RWPE2 (cell line): ENCODE data around the gene PTPRM.

Source experiments
- ATAC-seq: fragments of 200-7000 bp; cut with Tn5 transposase; 3 replicates; pipeline ENCODE4 v1.9.1; 2021; ENCODE audit warnings: low read depth
- DNase-seq: peaks from one replicate; pipeline ENCODE4 v3.0.0-alpha.2; 2020; ENCODE audit warnings: low spot score
- H3K27ac ChIP-seq: fragments of 450-650 bp; 2 replicates; pipeline ENCODE4 v1.5.1; 2017; ENCODE audit warnings: mild to moderate bottlenecking; ENCODE audit not compliant: poor library complexity, severe bottlenecking
- H3K27me3 ChIP-seq: fragments of 250-450 bp; sonication (Bioruptor Pico); 2 replicates; pipeline ENCODE4 v1.5.1; 2021; ENCODE audit warnings: mild to moderate bottlenecking, moderate library complexity; ENCODE audit not compliant: insufficient read depth, poor library complexity, severe bottlenecking
- H3K36me3 ChIP-seq: fragments of 250-450 bp; sonication (Bioruptor Pico); 2 replicates; pipeline ENCODE4 v1.5.1; 2020; ENCODE audit warnings: low read depth, mild to moderate bottlenecking, moderate library complexity
- H3K4me1 ChIP-seq: fragments of 250-450 bp; sonication (Bioruptor Pico); 2 replicates; pipeline ENCODE4 v1.5.1; 2021; ENCODE audit warnings: mild to moderate bottlenecking, moderate library complexity; ENCODE audit not compliant: insufficient read depth, poor library complexity, severe bottlenecking
- H3K4me3 ChIP-seq: fragments of 250-450 bp; sonication (Bioruptor Pico); 2 replicates; pipeline ENCODE4 v1.5.1; 2021; ENCODE audit warnings: mild to moderate bottlenecking, moderate library complexity; ENCODE audit not compliant: severe bottlenecking
- H3K9me3 ChIP-seq: fragments of 250-450 bp; sonication (Bioruptor Pico); 2 replicates; pipeline ENCODE4 v1.5.1; 2021; ENCODE audit warnings: mild to moderate bottlenecking, moderate library complexity; ENCODE audit not compliant: severe bottlenecking
- TF ChIP-seq, protein P1 (sequence below): fragments of 450-650 bp; IDR thresholded peaks from one replicate; pipeline ENCODE4 v1.5.1; 2017; ENCODE audit warnings: mild to moderate bottlenecking, moderate library complexity; ENCODE audit not compliant: poor library complexity, severe bottlenecking

Gene PTPRM

DNA sequence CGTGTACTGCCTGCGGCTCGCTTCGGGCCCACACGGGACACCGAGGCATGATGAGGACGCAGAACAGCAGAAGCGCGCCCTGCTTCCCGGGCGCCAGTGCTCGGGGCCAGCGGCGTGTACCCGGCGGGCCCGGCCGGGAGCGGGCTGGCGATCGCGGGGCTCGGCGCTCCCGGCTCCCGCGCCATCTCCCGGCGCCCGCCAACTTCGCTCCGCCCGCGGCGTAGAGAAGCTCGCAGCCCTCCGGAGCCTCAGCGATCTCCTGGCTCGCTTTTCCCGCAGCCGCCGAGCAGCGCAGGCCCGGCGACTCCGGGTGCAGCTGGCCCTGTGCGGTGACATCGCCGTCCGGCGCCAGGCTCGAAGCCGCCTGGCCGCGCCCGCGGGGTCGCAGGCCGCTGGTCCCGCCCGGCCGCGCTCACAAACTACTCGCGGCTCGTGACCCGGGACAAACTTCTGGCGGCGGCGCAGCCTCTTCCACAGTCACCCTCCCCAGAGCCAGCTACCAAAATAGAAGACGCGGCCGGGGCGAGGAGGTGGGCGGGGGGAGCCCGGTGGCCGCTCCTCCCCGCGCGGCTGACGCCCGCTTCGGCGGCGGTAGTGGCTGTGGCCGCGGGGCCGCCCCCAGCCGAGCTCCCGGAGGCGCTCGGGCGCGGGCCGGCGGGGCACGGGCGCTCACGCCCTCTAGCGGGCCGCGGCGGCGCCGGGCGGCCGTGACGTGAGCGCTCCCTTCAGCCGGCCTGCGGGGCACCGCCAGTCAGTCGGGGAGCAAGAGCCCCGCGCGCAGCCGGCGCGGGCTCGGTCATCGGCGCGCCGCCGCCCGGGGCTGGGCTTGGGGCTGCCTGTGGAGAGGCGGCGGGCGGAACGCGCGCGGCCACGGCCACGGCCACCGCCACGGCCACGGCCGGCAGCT, at the start of gene PTPRM:
Gene PTPRM (plus strand): TSS at position 750 of the 907 bp plus-strand sequence. CDS start 503 bp downstream, outside the sequence.
- DNase-seq = peak; percentile 69
- TF ChIP-seq, protein P1, sequence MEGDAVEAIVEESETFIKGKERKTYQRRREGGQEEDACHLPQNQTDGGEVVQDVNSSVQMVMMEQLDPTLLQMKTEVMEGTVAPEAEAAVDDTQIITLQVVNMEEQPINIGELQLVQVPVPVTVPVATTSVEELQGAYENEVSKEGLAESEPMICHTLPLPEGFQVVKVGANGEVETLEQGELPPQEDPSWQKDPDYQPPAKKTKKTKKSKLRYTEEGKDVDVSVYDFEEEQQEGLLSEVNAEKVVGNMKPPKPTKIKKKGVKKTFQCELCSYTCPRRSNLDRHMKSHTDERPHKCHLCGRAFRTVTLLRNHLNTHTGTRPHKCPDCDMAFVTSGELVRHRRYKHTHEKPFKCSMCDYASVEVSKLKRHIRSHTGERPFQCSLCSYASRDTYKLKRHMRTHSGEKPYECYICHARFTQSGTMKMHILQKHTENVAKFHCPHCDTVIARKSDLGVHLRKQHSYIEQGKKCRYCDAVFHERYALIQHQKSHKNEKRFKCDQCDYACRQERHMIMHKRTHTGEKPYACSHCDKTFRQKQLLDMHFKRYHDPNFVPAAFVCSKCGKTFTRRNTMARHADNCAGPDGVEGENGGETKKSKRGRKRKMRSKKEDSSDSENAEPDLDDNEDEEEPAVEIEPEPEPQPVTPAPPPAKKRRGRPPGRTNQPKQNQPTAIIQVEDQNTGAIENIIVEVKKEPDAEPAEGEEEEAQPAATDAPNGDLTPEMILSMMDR = peak; percentile 92
- no peaks in the 10 kb centered on the region for H3K36me3 ChIP-seq
- H3K4me3 ChIP-seq = peak within 1 kb of the TSS; percentile 99
- peak within 1 kb of the TSS; percentile 46 for H3K27ac ChIP-seq
- no peaks in the 10 kb centered on the region for H3K4me1 ChIP-seq
- ATAC-seq = peak; percentile 76
- H3K9me3 ChIP-seq = no peaks in the 10 kb centered on the region
- H3K27me3 ChIP-seq = no peaks in the 10 kb centered on the region

DNA sequence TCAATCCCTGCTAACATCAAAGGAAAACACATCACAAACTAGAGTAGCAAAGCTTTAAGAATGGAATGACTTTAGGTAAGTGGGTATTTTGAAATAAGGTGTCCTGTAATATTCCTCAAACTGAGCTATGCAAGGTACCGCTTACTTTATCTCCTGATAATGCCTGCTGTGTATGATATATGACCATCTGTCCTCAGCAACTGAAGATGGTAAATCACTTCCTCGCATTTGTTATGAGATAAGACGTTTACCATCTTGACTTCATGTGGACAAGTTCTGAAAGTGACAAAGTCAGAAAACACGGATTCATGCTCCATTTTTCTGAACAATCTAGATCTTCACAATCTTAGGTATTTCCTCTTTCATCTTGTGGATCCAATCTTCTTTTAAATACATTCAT, 49.3 kb upstream of the PTPRM start:
- DNase-seq (no peak), ATAC-seq (no peak)
- TF ChIP-seq, protein P1 = no peak
- Histone ChIP-seq H3K4me1 (peaks cover 13% of the 10 kb centered on the region), H3K27me3 (no peaks in the 10 kb centered on the region), H3K36me3 (no peaks in the 10 kb centered on the region), H3K4me3 (no peak overlapping the region), H3K27ac (no peak overlapping the region), H3K9me3 (no peaks in the 10 kb centered on the region)

DNA sequence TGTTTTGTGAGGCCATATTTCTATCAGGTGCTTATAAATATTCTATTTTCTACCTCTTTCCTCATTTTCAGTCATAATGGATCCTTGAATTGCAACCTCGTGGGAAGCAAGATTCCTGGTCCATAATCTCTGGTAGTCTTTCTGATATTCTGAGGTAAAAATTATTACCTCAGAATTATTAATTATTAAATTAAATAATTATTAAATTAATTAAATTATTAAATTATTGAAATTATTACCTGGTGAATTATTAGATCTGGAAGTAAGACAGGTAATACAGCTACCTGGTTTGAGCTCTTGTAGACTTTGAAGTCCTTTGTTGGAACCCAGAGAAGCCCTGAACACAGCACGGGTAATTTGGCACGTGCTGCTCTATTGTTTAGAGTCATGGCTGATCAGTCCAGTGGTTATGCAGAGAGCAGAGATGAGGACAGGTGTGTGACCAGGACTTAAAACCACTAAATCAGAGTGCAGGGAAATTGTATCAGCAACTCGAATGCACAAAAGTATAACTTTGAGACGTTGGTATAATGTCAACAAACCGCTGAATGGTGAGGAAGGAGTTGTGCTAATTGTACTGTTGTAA, 46.8 kb upstream of the PTPRM start:
- Histone ChIP-seq H3K9me3 (no peaks in the 10 kb centered on the region), H3K27me3 (no peaks in the 10 kb centered on the region), H3K27ac (no peak overlapping the region), H3K36me3 (no peaks in the 10 kb centered on the region), H3K4me3 (no peak overlapping the region), H3K4me1 (peaks cover 2% of the 10 kb centered on the region)
- no peak for ATAC-seq
- DNase-seq = no peak
- TF ChIP-seq, protein P1 = no peak

DNA sequence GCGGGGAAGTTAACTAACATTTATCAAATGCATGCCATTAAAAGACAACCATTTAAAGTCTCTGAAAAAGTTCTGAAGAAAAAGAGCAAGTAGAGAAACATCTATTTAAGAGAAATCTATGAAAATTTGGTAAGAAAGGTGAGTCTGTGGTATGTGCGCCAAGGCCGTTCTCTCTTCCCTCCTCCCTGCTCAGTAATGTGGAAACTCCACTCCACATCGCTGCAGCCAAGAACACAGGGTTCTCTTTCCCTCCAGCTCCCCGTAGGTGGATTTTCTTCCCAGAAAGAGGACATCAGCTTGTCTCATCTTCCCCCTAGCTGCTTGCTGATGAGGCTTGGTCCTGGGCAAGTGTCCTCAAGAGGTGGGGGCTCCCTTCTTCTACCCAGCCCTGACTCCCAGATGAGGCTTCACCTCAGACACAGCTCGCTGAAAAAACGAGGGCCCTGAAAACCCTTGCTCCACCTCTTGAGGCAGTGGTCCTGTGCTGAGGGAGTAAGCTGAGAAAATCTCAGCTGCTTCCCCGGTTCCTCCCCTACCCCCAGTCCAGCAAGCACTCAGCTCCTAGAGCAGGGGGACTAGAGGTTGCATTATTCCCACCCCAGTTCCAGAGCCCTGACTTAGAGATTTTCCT, 45.8 kb upstream of the PTPRM start:
- H3K4me3 ChIP-seq = no peak overlapping the region
- no peaks in the 10 kb centered on the region for H3K9me3 ChIP-seq

More for the DNA sequence above, 45.8 kb upstream of the PTPRM start:
- Histone ChIP-seq H3K27me3 (no peaks in the 10 kb centered on the region), H3K36me3 (no peaks in the 10 kb centered on the region), H3K27ac (no peak overlapping the region), H3K4me1 (no peaks in the 10 kb centered on the region)
- ATAC-seq = no peak
- TF ChIP-seq, protein P1 = no peak
- DNase-seq = no peak
